Measurements from ENCODE around the gene MED20. TPM values are rescaled to one million over a fixed set of nuclear protein-coding genes. Genes with fewer than 3 reads are reported as not detected.
A peak's percentile ranks its signal among the peaks of the same experiment; 100 is the strongest.

MED20 gene
- total and polyA plus RNA-seq, 10 donors = 5.3 to 21.5 (median 15.3) TPM

GRCh38 chr6:41917528-41917927, 3.4 kb downstream of the MED20 start:
- 52 to 77% (median 60%) methylated on average over 4 of the region's 4 CpGs for WGBS, 5 donors
- peak overlapping the region in 2 of 8 donors; percentile 18 to 27 for H3K27ac ChIP-seq
- no peak overlapping the region for H3K4me3 ChIP-seq
- H3K27me3 ChIP-seq (replicated peaks in 1 of 7) = no peaks in the 10 kb centered on the region
- no peak for TF ChIP-seq CTCF (IDR thresholded peaks at IDR 0.05 in 8 of 11, conservative IDR thresholded peaks at IDR 0.05 in 3 of 11)
- TF ChIP-seq POLR2AphosphoS5 (IDR thresholded peaks at IDR 0.05) = no peak
- TF ChIP-seq POLR2A (IDR thresholded peaks at IDR 0.05) = no peak
- intact Hi-C loops (cut with DNase I; ENCODE audit: low total_unique reads) = no loop called here
- H3K9me3 ChIP-seq = no peaks in the 10 kb centered on the region
- DNase-seq = no peak
- H3K4me1 ChIP-seq = peaks cover 17 to 74% (median 41%) of the 10 kb centered on the region in 6 donors
- peaks cover 0 to 49% (median 34%) of the 10 kb centered on the region in 6 donors for H3K36me3 ChIP-seq

DNA sequence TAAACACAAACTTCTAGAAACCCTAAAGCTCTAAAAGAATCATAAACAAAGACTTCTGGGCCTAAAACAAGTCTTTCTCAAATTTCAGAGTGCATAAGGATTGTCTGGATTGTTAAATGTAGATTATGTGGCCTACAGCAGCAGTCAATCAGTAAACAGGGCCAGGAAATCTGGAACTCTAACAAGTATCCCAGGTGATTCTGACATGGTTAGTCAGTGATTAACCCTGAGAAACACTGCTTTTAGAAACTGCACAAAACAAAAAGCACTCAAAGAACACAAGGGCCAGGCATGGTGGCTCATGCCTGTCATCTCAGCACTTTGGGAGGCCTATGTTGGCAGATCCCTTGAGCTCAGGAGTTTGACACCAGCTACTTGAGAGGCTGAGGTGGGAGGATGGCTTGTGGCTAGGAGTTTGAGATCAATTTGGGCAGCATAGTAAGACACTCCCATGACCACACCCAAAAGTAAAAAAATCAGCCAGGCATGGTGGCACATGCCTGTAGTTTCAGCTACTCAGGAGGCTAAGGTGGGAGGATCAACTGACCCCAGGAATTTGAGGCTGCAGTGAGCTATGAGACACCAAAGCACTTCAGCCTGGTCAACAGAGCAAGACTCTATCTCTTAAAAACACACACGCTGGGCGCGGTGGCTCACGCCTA, 5.9 kb downstream of the MED20 start:
- TF ChIP-seq POLR2A (IDR thresholded peaks at IDR 0.05) (no peak), POLR2AphosphoS5 (IDR thresholded peaks at IDR 0.05) (no peak), CTCF (IDR thresholded peaks at IDR 0.05 in 8 of 11, conservative IDR thresholded peaks at IDR 0.05 in 3 of 11) (no peak)
- intact Hi-C loops (cut with DNase I; ENCODE audit: low total_unique reads) = no loop called here
- H3K27ac ChIP-seq = peak overlapping the region in 1 of 8 donors; percentile 9
- H3K9me3 ChIP-seq = no peaks in the 10 kb centered on the region
- no peak overlapping the region for H3K4me3 ChIP-seq
- peaks cover 7 to 54% (median 25%) of the 10 kb centered on the region in 6 donors for H3K4me1 ChIP-seq
- no peak for DNase-seq
- H3K27me3 ChIP-seq (replicated peaks in 1 of 7) = no peaks in the 10 kb centered on the region
- peaks cover 0 to 72% (median 35%) of the 10 kb centered on the region in 6 donors for H3K36me3 ChIP-seq
- 90 to 98% (median 93%) methylated on average over 4 of the region's 4 CpGs for WGBS, 5 donors

DNA sequence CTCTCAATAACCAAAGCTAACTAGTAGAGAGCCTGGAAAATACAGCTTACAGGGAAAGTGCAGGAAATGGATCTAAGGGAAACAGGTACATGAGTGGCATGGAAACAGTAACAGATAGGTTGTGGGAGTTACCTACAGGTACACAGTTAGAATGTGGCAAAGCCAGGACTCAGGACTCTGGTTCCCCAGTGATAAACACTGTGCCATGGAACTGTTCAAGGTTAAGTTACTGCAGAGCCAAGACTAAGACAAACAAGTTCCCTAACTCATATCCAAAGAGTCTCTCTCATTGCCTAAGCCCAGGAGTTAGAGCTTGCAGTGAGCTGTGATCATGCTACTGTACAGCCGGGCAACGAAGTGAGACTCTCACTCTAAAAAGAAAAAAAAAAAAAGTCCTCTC, 6.6 kb downstream of the MED20 start:
- H3K4me3 ChIP-seq = no peak overlapping the region
- peaks cover under 1 to 52% (median 19%) of the 10 kb centered on the region in 6 donors for H3K4me1 ChIP-seq
- no peaks in the 10 kb centered on the region for H3K27me3 ChIP-seq (replicated peaks in 1 of 7)
- DNase-seq = no peak
- no peaks in the 10 kb centered on the region for H3K9me3 ChIP-seq
- intact Hi-C loops (cut with DNase I; ENCODE audit: low total_unique reads) = no loop called here
- H3K27ac ChIP-seq = peak overlapping the region in 1 of 8 donors; percentile 9
- TF ChIP-seq CTCF (IDR thresholded peaks at IDR 0.05 in 8 of 11, conservative IDR thresholded peaks at IDR 0.05 in 3 of 11) = no peak
- TF ChIP-seq POLR2AphosphoS5 (IDR thresholded peaks at IDR 0.05) = no peak
- TF ChIP-seq POLR2A (IDR thresholded peaks at IDR 0.05) = no peak
- 80 to 96% (median 89%) methylated on average over 2 of the region's 2 CpGs for WGBS, 5 donors
- H3K36me3 ChIP-seq = peaks cover 0 to 78% (median 36%) of the 10 kb centered on the region in 6 donors

DNA sequence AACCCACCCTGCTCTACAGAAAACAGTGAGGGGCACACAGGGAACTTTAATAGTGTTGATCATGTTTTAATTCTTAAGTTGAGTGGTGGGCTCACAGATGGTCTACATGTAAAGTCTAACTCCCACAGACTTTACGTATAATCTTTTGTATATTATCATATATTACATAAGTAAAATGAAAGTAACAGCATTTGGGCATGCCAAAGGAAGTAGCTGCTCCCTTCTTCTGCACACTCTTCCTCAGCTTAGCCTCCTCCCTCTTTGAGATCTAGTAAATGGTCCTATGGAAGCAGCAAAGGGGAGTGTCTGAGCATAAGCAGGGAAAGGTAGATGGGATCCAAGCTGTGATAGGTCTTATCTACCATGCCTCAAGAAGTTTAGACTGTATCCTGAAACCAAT, 11.2 kb downstream of the MED20 start:
- no peaks in the 10 kb centered on the region for H3K9me3 ChIP-seq
- no peaks in the 10 kb centered on the region for H3K27me3 ChIP-seq (replicated peaks in 1 of 7)
- intact Hi-C loops (cut with DNase I; ENCODE audit: low total_unique reads) = no loop called here
- H3K4me1 ChIP-seq = peaks cover 0 to 24% (median 6%) of the 10 kb centered on the region in 6 donors
- no peak for TF ChIP-seq POLR2A (IDR thresholded peaks at IDR 0.05)
- TF ChIP-seq POLR2AphosphoS5 (IDR thresholded peaks at IDR 0.05) = no peak
- TF ChIP-seq CTCF (IDR thresholded peaks at IDR 0.05 in 8 of 11, conservative IDR thresholded peaks at IDR 0.05 in 3 of 11) = no peak
- no peak for DNase-seq
- WGBS, 5 donors = 90 to 97% (median 92%) methylated on average over 1 of the region's 1 CpG
- H3K4me3 ChIP-seq = no peak overlapping the region
- H3K27ac ChIP-seq = peak overlapping the region in 1 of 8 donors; percentile 20
- H3K36me3 ChIP-seq = peaks cover 0 to 98% (median 56%) of the 10 kb centered on the region in 6 donors
